ENCODE results near the gene LETM1. TPM values are rescaled to one million over a fixed set of nuclear protein-coding genes. Genes with fewer than 3 reads are reported as not detected.

The LETM1 gene
- total RNA-seq, 1 experiment from 2014 or later, result 67.3 TPM

GRCh38 chr4:1821679-1822567, 34.0 kb downstream of the LETM1 start:
- BruUV-seq (replicated peaks), result no TSS peak
- ATAC-seq, result no peak

More at GRCh38 chr4:1821679-1822567, 34.0 kb downstream of the LETM1 start:
- CTCF ChIA-PET, result no interaction called here
- Histone ChIP-seq H3K79me2 (ENCODE audit: insufficient read depth, low read length) (no peaks in the 10 kb centered on the region; the same call in 1 of the 2 replicates), H3K27ac (ENCODE audit: low read depth, low read length) (no peak overlapping the region), H3K4me1 (ENCODE audit: control insufficient read depth in 1 of 2, insufficient read depth in 2 of 2, low read length in 2 of 2) (no peaks in the 10 kb centered on the region), H3K36me3 (ENCODE audit: control insufficient read depth in 1 of 2, insufficient read depth in 2 of 2, low read length in 2 of 2) (peaks cover 33 to 56% of the 10 kb centered on the region in 2 experiments; a peak in 3 of 4 replicates), H3K9me2 (ENCODE audit: insufficient read depth) (no peaks in the 10 kb centered on the region), H3K4me3 (replicated peaks in 1 of 2; ENCODE audit: low read depth in 1 of 2, low read length in 2 of 2) (no peak overlapping the region), H3K27me3 (ENCODE audit: insufficient read depth, low read length) (no peaks in the 10 kb centered on the region), H3K4me2 (ENCODE audit: low read length) (no peak overlapping the region), H3K9ac (ENCODE audit: low read length) (no peak overlapping the region), H2AFZ (ENCODE audit: low read depth, low read length, poor library complexity, severe bottlenecking) (no peak overlapping the region), H3K9me3 (ENCODE audit: control insufficient read depth in 1 of 2, insufficient read depth in 1 of 2, low read depth in 1 of 2, low read length in 2 of 2) (no peaks in the 10 kb centered on the region), H4K20me1 (ENCODE audit: insufficient read depth) (no peaks in the 10 kb centered on the region)
- RAD21 ChIA-PET (ENCODE audit: low non-redundant PET in 1 of 2, low total read pairs in 2 of 2, uncharacterized antibody in 2 of 2, unreplicated experiment in 2 of 2), result no interaction called here
- DNase-seq (ENCODE audit: low read depth, low spot score), result no peak
- POLR2A ChIA-PET, result no interaction called here
- TF ChIP-seq RAD21 (IDR thresholded peaks at IDR 0.05; ENCODE audit: low read depth) (no peak), EZH2 (IDR thresholded peaks at IDR 0.05) (no peak), ZFX (IDR thresholded peaks at IDR 0.05) (no peak), FOSL1 (IDR thresholded peaks at IDR 0.05; ENCODE audit: low read depth) (no peak), YY1 (IDR thresholded peaks at IDR 0.05; ENCODE audit: extremely low read depth, insufficient replicate concordance, low read depth, low read length) (no peak), SIN3A (IDR thresholded peaks at IDR 0.05; ENCODE audit: low read depth) (no peak), EGR1 (IDR thresholded peaks at IDR 0.05; ENCODE audit: low read depth) (no peak), ELF1 (IDR thresholded peaks at IDR 0.05; ENCODE audit: borderline replicate concordance, low read depth) (no peak), POLR2AphosphoS5 (IDR thresholded peaks at IDR 0.05; ENCODE audit: low read depth, low read length) (no peak), CTCF (IDR thresholded peaks at IDR 0.05 in 2 of 3, conservative IDR thresholded peaks at IDR 0.05 in 1 of 3; ENCODE audit: borderline replicate concordance in 1 of 3, insufficient read depth in 1 of 3, low read depth in 2 of 3, low read length in 2 of 3) (no peak)
- TF ChIP-seq, protein P1, sequence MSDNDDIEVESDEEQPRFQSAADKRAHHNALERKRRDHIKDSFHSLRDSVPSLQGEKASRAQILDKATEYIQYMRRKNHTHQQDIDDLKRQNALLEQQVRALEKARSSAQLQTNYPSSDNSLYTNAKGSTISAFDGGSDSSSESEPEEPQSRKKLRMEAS (IDR thresholded peaks at IDR 0.05), result no peak
- intact Hi-C loops (cut with micrococcal nuclease), result no loop called here
